Endothelial cell (in vitro differentiated cells): Measurements from ENCODE around the gene VPS16. TPM values are rescaled to one million over a fixed set of nuclear protein-coding genes. Genes with fewer than 3 reads are reported as not detected.

ENCODE experiments used
- DNase-seq: peaks from one replicate; pipeline ENCODE4 v3.0.0; 2021; ENCODE audit warnings: low spot score
- H3K27ac Mint-ChIP-seq: one replicate; pipeline ENCODE4 v1.8.0; 2021; ENCODE audit warnings: mixed read lengths, inconsistent platforms; ENCODE audit not compliant: unreplicated experiment
- H3K27me3 Mint-ChIP-seq: one replicate; pipeline ENCODE4 v1.8.0; 2021; ENCODE audit warnings: mild to moderate bottlenecking, moderate library complexity, mixed read lengths, inconsistent platforms; ENCODE audit not compliant: unreplicated experiment
- H3K36me3 Mint-ChIP-seq: one replicate; pipeline ENCODE4 v1.8.0; 2021; ENCODE audit warnings: mild to moderate bottlenecking, low read depth, mixed read lengths, inconsistent platforms; ENCODE audit not compliant: unreplicated experiment
- H3K4me1 Mint-ChIP-seq: one replicate; pipeline ENCODE4 v1.8.0; 2021; ENCODE audit warnings: mild to moderate bottlenecking, mixed read lengths, inconsistent platforms; ENCODE audit not compliant: unreplicated experiment
- H3K4me3 Mint-ChIP-seq: one replicate; pipeline ENCODE4 v1.8.0; 2021; ENCODE audit warnings: mild to moderate bottlenecking, mixed read lengths, inconsistent platforms; ENCODE audit not compliant: unreplicated experiment
- H3K9me3 Mint-ChIP-seq: one replicate; pipeline ENCODE4 v1.8.0; 2021; ENCODE audit warnings: mixed read lengths, inconsistent platforms; ENCODE audit not compliant: unreplicated experiment
- CTCF ChIP-seq: fragments of 200-600 bp; sonication (generic); IDR thresholded peaks from one replicate; pipeline ENCODE4 v1.5.0; 2021; ENCODE audit warnings: antibody characterized with exemption; ENCODE audit not compliant: unreplicated experiment
- total RNA-seq: library from RNA; stranded (reverse); fragmentation: NEBNext Ultra II Directional; extraction: Animal tissue kit (Norgen Biotek cat#: 25700); gene quantifications from one replicate; pipeline ENCODE4 v1.2.1, GENCODE V29; 2021; ENCODE audit not compliant: unreplicated experiment

Gene VPS16
- total RNA-seq, 1 donor from 2014 or later, result 43.3 TPM

DNA sequence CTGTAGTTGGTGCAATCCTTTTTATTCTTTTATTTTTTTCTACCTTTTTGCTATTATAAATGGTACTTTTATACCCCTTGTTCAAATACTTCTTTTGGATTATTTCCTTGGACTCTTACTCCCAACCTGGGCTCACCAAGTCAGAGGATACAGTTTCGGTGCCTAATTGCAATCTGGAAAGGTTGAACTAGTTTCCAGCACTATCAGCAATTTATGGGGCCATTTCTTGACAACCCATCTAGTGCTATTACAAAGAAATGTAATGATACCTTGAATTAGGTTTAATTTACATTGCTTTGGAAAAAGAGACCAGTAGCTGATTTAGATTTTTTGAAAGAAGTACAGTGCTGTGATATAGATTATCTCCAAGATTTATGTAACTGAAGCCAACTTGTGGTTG is 38.0 kb downstream of the VPS16 start:
- Mint-ChIP-seq H3K4me3 (no peak overlapping the region), H3K27me3 (no peaks in the 10 kb centered on the region), H3K36me3 (peaks cover 8% of the 10 kb centered on the region), H3K4me1 (peaks cover 11% of the 10 kb centered on the region), H3K27ac (no peak overlapping the region), H3K9me3 (no peaks in the 10 kb centered on the region)
- TF ChIP-seq CTCF, result no peak
- DNase-seq, result no peak

GRCh38 chr20:2879146-2879545 is 38.6 kb downstream of the VPS16 start:
- DNase-seq, result no peak
- no peak for TF ChIP-seq CTCF
- Mint-ChIP-seq H3K4me3 (no peak overlapping the region), H3K27me3 (no peaks in the 10 kb centered on the region), H3K27ac (no peak overlapping the region), H3K4me1 (peaks cover 11% of the 10 kb centered on the region), H3K36me3 (peaks cover 8% of the 10 kb centered on the region), H3K9me3 (no peaks in the 10 kb centered on the region)

GRCh38 chr20:2880650-2881049 is 40.1 kb downstream of the VPS16 start:
- no peak overlapping the region for H3K27ac Mint-ChIP-seq
- H3K4me1 Mint-ChIP-seq, result peaks cover 4% of the 10 kb centered on the region
- H3K36me3 Mint-ChIP-seq, result peaks cover 2% of the 10 kb centered on the region

GRCh38 chr20:2883726-2884637 is 43.4 kb downstream of the VPS16 start:
- TF ChIP-seq CTCF, result no peak
- no peaks in the 10 kb centered on the region for H3K9me3 Mint-ChIP-seq
- no peaks in the 10 kb centered on the region for H3K36me3 Mint-ChIP-seq
- H3K27ac Mint-ChIP-seq, result no peak overlapping the region
- H3K27me3 Mint-ChIP-seq, result no peaks in the 10 kb centered on the region
- no peaks in the 10 kb centered on the region for H3K4me1 Mint-ChIP-seq
- no peak overlapping the region for H3K4me3 Mint-ChIP-seq
- no peak for DNase-seq

More at GRCh38 chr20:2880650-2881049, 40.1 kb downstream of the VPS16 start:
- no peaks in the 10 kb centered on the region for H3K27me3 Mint-ChIP-seq
- H3K9me3 Mint-ChIP-seq, result no peaks in the 10 kb centered on the region
- H3K4me3 Mint-ChIP-seq, result no peak overlapping the region
- no peak for TF ChIP-seq CTCF
- DNase-seq, result no peak

GRCh38 chr20:2887715-2888114 is 47.2 kb downstream of the VPS16 start:
- Mint-ChIP-seq H3K4me1 (peaks cover 9% of the 10 kb centered on the region), H3K4me3 (no peak overlapping the region), H3K9me3 (no peaks in the 10 kb centered on the region)

More at GRCh38 chr20:2887715-2888114, 47.2 kb downstream of the VPS16 start:
- TF ChIP-seq CTCF, result no peak
- Mint-ChIP-seq H3K27ac (no peak overlapping the region), H3K27me3 (no peaks in the 10 kb centered on the region), H3K36me3 (no peaks in the 10 kb centered on the region)
- no peak for DNase-seq
